GM23248 (cell line): Measurements from ENCODE around the gene GSE1.

Experiments used
- EZH2 ChIP-seq: fragments of 200-600 bp; sonication (generic); IDR thresholded peaks from 2 replicates; pipeline ENCODE4 v1.6.1; 2018; ENCODE audit warnings: antibody characterized with exemption, mild to moderate bottlenecking; ENCODE audit not compliant: insufficient read depth, poor library complexity, severe bottlenecking
- EZH2phosphoT487 ChIP-seq: fragments of 200-600 bp; sonication (generic); IDR thresholded peaks from 2 replicates; pipeline ENCODE4 v1.6.1; 2018; ENCODE audit warnings: antibody characterized with exemption, moderate library complexity, mild to moderate bottlenecking, low read depth; ENCODE audit not compliant: insufficient read depth

GRCh38 chr16:85610059-85610445 is 3.1 kb upstream of the GSE1 start:
- TF ChIP-seq EZH2phosphoT487 = no peak
- TF ChIP-seq EZH2 = no peak
